Measurements from ENCODE around the gene BCL11A.

DNA sequence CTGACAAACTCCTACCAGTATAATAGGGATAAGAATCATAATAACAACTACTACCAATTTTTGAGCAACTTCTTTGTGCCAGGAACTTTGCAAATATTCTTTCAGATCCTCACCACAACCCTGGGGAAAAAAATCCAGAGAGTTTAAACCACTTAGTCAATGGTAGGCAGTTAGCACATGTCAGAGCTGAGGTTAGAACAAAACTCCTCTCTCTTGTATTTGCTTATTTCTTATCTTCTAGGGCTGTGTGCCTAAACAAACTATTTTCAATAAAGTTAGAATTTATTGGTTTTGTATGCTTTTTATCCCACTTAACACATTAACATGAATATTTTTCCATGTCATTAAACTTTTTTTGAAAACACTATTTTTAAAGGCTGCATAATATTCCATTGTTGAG is 127.1 kb downstream of the BCL11A start:
- TF ChIP-seq, protein P1, sequence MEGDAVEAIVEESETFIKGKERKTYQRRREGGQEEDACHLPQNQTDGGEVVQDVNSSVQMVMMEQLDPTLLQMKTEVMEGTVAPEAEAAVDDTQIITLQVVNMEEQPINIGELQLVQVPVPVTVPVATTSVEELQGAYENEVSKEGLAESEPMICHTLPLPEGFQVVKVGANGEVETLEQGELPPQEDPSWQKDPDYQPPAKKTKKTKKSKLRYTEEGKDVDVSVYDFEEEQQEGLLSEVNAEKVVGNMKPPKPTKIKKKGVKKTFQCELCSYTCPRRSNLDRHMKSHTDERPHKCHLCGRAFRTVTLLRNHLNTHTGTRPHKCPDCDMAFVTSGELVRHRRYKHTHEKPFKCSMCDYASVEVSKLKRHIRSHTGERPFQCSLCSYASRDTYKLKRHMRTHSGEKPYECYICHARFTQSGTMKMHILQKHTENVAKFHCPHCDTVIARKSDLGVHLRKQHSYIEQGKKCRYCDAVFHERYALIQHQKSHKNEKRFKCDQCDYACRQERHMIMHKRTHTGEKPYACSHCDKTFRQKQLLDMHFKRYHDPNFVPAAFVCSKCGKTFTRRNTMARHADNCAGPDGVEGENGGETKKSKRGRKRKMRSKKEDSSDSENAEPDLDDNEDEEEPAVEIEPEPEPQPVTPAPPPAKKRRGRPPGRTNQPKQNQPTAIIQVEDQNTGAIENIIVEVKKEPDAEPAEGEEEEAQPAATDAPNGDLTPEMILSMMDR (IDR thresholded peaks at IDR 0.05; ENCODE audit: insufficient read depth, low read depth, low read length), result no peak
- no peak for TF ChIP-seq EZH2 (IDR thresholded peaks at IDR 0.05; ENCODE audit: insufficient read depth, low read length)
